GM19328 (cell line): Measurements from ENCODE around the gene XCL2.

Experiments used
- ATAC-seq: cut with Tn5 transposase; IDR thresholded peaks from one replicate; pipeline ENCODE4 v1.9.1; 2021; ENCODE audit warnings: mild to moderate bottlenecking, moderate library complexity; ENCODE audit not compliant: unreplicated experiment

Gene XCL2

DNA sequence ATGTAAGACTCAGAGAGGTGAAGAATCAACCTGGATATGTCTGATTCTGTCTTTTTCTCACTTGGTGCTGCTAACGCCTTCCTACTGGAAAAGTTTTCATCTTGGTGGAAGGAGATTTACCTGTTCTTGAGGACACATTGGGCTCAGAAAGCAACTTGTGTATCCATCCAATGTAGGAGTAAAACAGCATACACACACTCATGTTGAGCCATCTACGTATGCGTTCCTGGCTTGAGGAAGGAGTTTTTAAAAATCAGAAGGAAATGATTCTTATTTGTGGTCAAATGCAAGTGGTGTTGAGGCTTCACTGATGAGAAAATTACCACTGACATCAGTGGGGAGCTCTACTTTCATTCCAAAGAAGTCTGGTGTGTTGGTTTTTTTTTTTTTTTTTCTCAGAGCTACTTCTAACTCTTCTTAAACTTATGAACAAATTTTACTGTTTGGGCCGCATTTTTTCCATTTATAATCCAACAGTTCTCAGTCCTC, 25.6 kb downstream of the XCL2 start:
- no peak for ATAC-seq

DNA sequence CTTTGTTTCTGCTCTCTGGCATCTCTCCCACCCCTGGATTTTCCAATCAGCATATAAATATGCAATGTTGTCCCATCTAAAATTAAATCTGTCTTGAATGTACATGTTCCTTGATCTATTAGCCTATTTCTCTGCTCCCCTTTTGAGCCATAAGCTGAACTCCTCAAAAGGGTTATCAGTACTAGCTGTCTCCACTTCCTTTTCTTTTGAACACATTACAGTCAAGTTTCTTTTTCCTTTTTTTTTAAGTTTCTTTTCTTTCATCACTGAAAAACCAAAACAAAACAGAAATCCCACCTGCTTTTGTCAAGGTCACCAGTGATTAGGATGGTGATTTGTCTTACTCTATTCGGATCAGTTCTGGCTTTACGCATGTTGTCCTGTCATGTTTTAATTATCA, 29.3 kb downstream of the XCL2 start:
- ATAC-seq = no peak

GRCh38 chr1:168513656-168514404, 30.0 kb downstream of the XCL2 start:
- no peak for ATAC-seq

DNA sequence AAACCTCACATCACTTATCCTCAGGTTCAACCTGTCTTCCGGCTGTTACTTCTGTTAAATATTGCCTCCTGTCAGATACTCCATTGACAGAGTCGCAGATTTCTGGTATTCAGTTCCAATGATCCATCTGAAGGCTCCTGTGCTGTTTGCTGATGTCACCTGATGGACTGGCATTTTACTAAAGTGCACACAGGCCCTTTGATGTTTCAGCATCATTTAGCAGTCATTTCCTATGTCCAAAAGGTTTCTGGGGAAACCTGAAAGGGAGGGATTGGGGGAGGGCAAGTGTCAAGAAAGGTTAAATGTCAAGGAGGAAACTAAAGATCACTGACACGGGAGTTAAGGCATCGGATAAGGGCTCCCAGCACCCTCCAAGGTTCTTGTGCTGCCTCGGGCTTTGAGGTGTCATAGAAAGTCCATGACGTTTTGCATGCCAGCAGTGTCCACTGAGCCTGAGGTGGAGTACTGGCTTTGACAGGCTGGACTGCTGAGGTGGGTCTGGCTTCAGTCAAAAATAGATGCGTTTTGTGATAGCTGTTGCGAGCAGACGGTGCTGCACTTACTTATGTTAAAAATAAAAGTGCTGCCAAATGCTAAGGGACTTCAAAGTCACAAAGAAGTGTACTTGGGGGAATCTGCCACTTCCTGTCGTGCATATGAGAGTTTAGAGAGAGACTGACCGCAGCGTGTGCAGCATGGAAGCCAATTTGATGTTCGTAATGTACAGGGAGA, 30.8 kb downstream of the XCL2 start:
- no peak for ATAC-seq

- peak; percentile 65 for ATAC-seq
Measured at GRCh38 chr1:168509875-168510791, 33.7 kb downstream of the XCL2 start.

DNA sequence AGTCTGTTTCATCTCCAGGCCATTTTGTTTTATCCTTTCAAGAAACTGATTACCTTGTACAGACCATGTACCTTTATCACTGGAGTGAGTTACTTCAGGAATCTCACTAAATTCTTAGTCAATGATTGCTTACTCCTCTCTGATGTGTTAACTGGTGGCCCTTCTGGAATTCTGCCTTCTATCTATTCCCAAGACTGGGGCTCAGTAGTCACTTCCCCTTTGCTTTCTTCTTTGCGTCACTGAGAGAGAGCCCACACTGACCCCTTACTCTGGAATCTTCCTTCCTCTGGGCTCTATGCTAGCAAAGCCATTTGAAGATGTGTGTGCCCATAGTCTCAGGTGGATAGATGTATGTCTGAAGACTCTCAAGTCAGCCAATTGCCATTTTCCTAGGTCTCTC, 34.6 kb downstream of the XCL2 start:
- no peak for ATAC-seq

DNA sequence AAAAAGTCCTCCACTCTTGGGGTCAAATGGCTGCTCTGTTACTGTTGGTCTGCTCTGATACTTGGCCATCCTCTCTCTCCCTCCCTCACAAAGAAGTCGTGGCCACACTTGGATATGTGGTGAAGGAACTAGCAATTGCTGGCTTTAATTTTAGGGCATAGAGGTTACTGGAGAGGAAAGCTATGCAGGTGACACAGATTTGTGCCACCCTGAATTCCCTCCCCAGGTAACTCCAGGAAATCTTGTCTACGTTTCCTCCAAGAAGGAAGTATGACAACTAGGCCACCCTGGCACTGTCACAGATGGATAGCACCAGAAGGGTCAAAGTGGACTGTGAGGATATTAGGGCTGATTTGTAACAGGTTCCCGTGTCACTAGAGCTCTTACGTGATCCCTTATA, 36.0 kb downstream of the XCL2 start:
- ATAC-seq = no peak

DNA sequence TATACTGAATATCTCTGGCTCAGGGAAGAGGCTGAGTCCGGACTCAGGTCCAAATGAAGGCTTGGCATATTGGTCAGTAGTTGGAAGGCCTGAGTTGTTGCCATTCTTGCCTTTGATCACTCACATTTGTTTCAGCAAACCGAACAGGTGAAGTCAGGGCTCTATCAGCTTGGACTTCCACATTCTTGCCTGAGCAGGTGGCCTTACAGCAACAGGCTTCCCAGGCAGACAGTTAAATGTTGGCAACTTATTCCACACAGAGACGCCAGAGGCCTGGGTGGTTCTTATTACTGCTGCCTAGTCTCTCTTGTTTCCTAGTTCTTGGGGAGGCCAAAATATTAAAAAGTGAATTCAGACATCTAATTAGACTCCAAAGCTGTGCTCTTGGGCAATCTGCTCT, 36.6 kb downstream of the XCL2 start:
- no peak for ATAC-seq

- no peak for ATAC-seq
Measured at GRCh38 chr1:168506204-168506819, 37.5 kb downstream of the XCL2 start.

- ATAC-seq = no peak
Measured at GRCh38 chr1:168505006-168505405, 38.8 kb downstream of the XCL2 start.

DNA sequence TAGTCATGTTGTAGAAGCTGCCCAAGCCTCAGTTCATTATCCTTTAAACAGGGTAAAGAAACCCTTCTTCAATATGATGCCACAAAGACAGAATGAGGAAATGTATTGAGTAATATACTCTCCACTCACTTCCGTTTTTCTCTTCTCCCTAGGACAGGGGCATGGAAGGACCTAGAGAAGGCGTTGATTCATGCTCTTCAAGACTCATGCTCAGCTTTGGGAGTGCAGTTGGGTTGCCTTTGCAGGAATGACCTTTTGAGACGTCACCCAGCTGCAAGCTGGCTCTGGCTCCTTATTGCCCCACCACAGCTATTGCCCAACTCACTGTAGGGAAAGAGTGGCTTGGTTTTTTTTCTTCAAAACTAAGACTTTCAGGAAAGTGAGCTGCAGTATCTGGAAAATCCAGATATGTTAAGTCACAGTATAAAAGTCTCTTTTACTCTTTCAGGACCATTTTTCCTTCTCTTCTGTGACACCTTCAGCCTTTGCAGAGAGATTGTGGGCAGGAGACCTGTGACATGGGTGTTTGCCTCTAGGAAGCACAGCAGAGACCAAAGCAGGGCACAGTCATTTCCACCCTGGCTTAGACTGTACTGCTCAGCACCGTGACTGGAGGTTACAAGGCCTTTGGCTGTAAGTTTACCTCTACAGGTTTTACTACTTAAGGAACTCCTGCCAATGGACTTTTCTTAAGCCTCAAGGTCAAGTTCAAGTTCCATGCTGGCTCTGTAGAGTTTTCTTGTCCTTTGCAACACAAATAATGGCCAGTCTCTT, 39.5 kb downstream of the XCL2 start:
- no peak for ATAC-seq

DNA sequence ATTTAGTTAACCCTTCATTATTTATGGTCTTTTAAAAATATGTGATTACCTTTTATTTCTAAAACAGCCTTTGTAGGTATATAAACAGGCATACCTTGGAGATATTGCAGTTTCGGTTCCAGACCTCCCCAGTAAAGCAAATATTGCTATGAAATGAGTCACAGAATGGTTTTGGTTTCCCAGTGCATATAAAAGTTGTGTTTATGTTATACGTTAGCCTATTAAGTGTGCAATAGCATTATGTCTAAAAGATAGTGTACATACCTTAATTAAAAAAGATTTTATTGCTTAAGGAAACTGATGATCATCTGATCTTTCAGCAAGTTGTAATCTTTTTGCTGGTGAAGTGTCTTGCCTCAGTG, 44.1 kb downstream of the XCL2 start:
- ATAC-seq = no peak

DNA sequence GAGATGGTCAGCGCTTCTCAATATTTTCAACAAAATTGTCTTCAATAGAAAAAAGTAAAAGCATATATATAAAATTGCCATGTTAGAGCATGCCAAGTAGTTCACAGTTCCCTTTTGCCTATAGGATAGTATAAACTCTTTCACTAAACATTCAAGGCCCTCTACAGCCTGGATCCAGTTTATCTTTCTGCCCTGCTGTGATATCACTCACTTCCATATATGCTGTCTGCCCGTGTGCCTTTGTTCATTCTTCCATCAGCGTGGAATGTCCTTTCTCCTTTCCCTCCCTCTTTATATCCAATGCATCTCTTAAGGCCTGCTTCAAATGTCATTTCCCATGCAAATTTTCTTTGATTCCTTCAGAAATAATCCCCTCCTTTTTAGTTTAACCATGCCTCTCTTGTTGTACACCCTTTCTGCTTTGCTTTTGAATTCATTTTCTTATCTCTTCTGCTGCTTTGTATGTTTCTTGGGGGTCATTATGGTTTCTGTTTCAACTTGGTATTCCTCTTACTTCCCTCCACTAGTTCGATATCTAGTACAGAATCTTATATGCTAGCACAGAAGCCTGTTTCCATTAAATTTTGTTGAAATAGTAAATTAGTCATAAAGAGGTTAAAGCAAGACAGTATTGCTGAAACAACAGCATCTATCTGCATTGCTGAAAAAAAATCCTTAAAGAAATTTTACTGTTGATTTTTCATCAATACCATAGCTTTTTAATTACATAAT, 44.7 kb downstream of the XCL2 start:
- no peak for ATAC-seq

- no peak for ATAC-seq
Measured at GRCh38 chr1:168498159-168498631, 45.6 kb downstream of the XCL2 start.

DNA sequence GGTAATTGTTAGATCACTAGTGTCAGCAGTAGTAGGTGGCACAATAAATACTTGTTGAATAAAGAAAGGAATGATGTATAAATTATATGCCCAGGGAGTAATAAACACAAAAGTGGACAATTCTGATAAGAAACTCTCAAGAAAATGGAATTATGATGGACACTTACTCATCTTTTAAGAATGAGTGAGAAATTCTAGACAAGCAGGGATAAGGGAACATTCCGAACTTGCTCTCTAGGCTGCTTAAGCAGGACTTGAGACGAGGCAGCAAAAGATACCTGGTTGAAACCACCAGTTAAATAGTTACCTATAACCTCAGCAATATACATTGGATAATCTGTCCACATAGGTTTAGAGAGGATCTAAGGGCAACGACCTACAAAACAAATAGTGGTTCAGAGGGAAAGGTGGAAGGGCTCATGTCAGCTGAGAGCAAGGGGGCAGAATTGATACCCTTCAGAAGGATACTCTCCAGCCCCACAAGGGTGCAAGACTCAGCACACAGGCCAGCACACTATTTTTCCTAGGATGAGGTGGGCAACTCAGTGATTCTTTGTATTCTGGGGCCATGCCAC, 46.3 kb downstream of the XCL2 start:
- no peak for ATAC-seq

- no peak for ATAC-seq
Measured at GRCh38 chr1:168491527-168492164, 52.2 kb downstream of the XCL2 start.
